Upper lobe of left lung (tissue), 4 donors: ENCODE measurements around the gene PIH1D1.

Source experiments
- CTCF ChIP-seq, 6 experiments: fragments of 450-650 bp in 4 of 6; fragments of 200-600 bp in 2 of 6; sonication (generic) in 2 of 6; IDR thresholded peaks; one replicate each; pipeline ENCODE4 v1.5.1; 2016 to 2019; ENCODE audit warnings: antibody characterized with exemption in 6 of 6
- POLR2A ChIP-seq, 4 donors: fragments of 450-650 bp; IDR thresholded peaks; one replicate each; pipeline ENCODE4 v1.5.1; 2016 to 2017; ENCODE audit warnings: antibody characterized with exemption in 4 of 4, mild to moderate bottlenecking in 2 of 4
- POLR2AphosphoS5 ChIP-seq, 2 donors: sonication (generic); formaldehyde crosslinking; IDR thresholded peaks; one replicate each; pipeline ENCODE4 v1.5.1; 2017; ENCODE audit warnings: antibody characterized with exemption in 2 of 2

DNA sequence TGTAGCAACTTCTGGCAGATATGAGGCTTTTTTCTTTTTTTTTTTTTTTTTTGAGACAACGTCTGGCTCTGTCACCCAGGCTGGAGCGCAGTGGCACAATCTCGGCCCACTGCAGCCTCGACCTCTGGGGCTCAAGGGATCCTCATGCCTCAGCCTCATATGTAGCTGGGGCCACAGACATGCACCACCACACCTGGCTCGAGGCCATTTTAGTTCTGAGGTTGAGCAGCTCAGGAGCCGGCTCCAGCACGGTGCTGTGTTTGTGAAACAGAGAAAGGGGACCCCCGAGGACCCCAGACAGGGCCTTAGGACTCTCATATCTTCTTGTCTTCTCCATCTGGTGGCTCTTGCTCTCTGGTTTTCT is 19.0 kb upstream of the PIH1D1 start:
- TF ChIP-seq POLR2A (IDR thresholded peaks at IDR 0.05) (no peak), CTCF (IDR thresholded peaks at IDR 0.05) (no peak), POLR2AphosphoS5 (IDR thresholded peaks at IDR 0.05) (no peak)
